Embryonic facial prominence (tissue), 1 donor: Measurements from ENCODE around the gene VWC2.

Experiments used
- DNase-seq: peaks from one replicate; pipeline ENCODE4 v3.0.0-alpha.2; 2016; ENCODE audit errors: extremely low spot score

VWC2 gene

GRCh38 chr7:49773218-49773935 is at the start of gene VWC2:
Gene VWC2 (plus strand): TSS chr7:49773638. CDS start chr7:49775436, 1,798 bp downstream.
- no peak for DNase-seq

- DNase-seq: no peak
Measured at GRCh38 chr7:49724071-49724470, 49.4 kb upstream of the VWC2 start.

GRCh38 chr7:49731836-49732235 is 41.6 kb upstream of the VWC2 start:
- no peak for DNase-seq

- DNase-seq: no peak
Measured at GRCh38 chr7:49762666-49763065, 10.8 kb upstream of the VWC2 start.

- DNase-seq: no peak
Measured at GRCh38 chr7:49763791-49764190, 9.6 kb upstream of the VWC2 start.

GRCh38 chr7:49766966-49767365 is 6.5 kb upstream of the VWC2 start:
- DNase-seq: no peak

GRCh38 chr7:49767719-49768118 is 5.7 kb upstream of the VWC2 start:
- no peak for DNase-seq

- DNase-seq: no peak
Measured at GRCh38 chr7:49768254-49768653, 5.2 kb upstream of the VWC2 start.

GRCh38 chr7:49768835-49769234 is 4.6 kb upstream of the VWC2 start:
- DNase-seq: no peak

- no peak for DNase-seq
Measured at GRCh38 chr7:49769285-49769857, 4.1 kb upstream of the VWC2 start.

GRCh38 chr7:49770838-49771237 is 2.6 kb upstream of the VWC2 start:
- DNase-seq: no peak

- no peak for DNase-seq
Measured at GRCh38 chr7:49771427-49772176, 1.8 kb upstream of the VWC2 start.

GRCh38 chr7:49772916-49773217 is 571 bp upstream of the VWC2 start:
- DNase-seq: no peak

- no peak for DNase-seq
Measured at GRCh38 chr7:49773936-49774458, 559 bp downstream of the VWC2 start.

GRCh38 chr7:49774459-49775064 is 1.1 kb downstream of the VWC2 start:
- no peak for DNase-seq

- no peak for DNase-seq
Measured at GRCh38 chr7:49775065-49775948, 1.9 kb downstream of the VWC2 start.

GRCh38 chr7:49775949-49776443 is 2.6 kb downstream of the VWC2 start:
- no peak for DNase-seq

- no peak for DNase-seq
Measured at GRCh38 chr7:49776994-49777393, 3.6 kb downstream of the VWC2 start.

- no peak for DNase-seq
Measured at GRCh38 chr7:49778731-49779270, 5.4 kb downstream of the VWC2 start.

- DNase-seq: no peak
Measured at GRCh38 chr7:49780953-49781352, 7.5 kb downstream of the VWC2 start.

- no peak for DNase-seq
Measured at GRCh38 chr7:49781996-49782395, 8.6 kb downstream of the VWC2 start.
